H1 (cell line): ENCODE results near the gene SCAPER. TPM values are rescaled to one million over a fixed set of nuclear protein-coding genes. Genes with fewer than 3 reads are reported as not detected.

Experiments used
- CTCF ChIA-PET: fragments of 300-600 bp; sonication (Branson Sonifier 250); formaldehyde crosslinking; loops from one replicate; lab custom pipeline; 2021; ENCODE audit not compliant: partially characterized antibody; lab: Charles Lee
- POLR2A ChIA-PET: fragments of 300-600 bp; sonication (Branson Sonifier 250); formaldehyde crosslinking; loops from one replicate; lab custom pipeline; 2021; ENCODE audit warnings: inconsistent platforms; ENCODE audit not compliant: partially characterized antibody; lab: Charles Lee
- DNase-seq, 2 experiments: peaks; one replicate each; pipeline versions ENCODE4 v3.0.0 to v3.0.0-alpha.2; 2010 to 2022; ENCODE audit warnings: low spot score in 2 of 2, low read depth in 1 of 2, mixed read lengths in 1 of 2
- FAIRE-seq: peaks from 2 replicates; lab custom pipeline; 2011; peaks lifted over from hg19 to GRCh38; lab: Jason Lieb, UNC
- H2AFZ ChIP-seq: 2 replicates; pipeline ENCODE4 v1.8.1; 2012; ENCODE audit warnings: low read length, inconsistent platforms
- H2AK5ac ChIP-seq: 2 replicates; pipeline ENCODE4 v1.6.1; 2013; ENCODE audit warnings: low read depth, low read length
- H2BK120ac ChIP-seq: replicated peaks from 2 replicates; pipeline ENCODE3; 2013; ENCODE audit warnings: low read depth, low read length, inconsistent platforms
- H2BK12ac ChIP-seq: 2 replicates; pipeline ENCODE4 v1.6.1; 2013; ENCODE audit warnings: low read depth, low read length
- H2BK15ac ChIP-seq: 2 replicates; pipeline ENCODE4 v1.6.1; 2013; ENCODE audit warnings: low read length
- H2BK20ac ChIP-seq: 2 replicates; pipeline ENCODE4 v1.6.1; 2013; ENCODE audit warnings: low read length
- H2BK5ac ChIP-seq: 2 replicates; pipeline ENCODE4 v1.6.1; 2013; ENCODE audit warnings: low read depth, low read length
- H3K14ac ChIP-seq: 2 replicates; pipeline ENCODE4 v1.6.1; 2013; ENCODE audit warnings: inconsistent platforms; ENCODE audit not compliant: insufficient read length
- H3K18ac ChIP-seq: 2 replicates; pipeline ENCODE4 v1.6.1; 2013; ENCODE audit warnings: low read length; ENCODE audit errors: extremely low read depth
- H3K23ac ChIP-seq: 2 replicates; pipeline ENCODE4 v1.6.1; 2013; ENCODE audit warnings: inconsistent platforms; ENCODE audit not compliant: insufficient read length
- H3K23me2 ChIP-seq: 2 replicates; pipeline ENCODE4 v1.6.1; 2013; ENCODE audit warnings: low read depth, low read length
- H3K27ac ChIP-seq: 2 replicates; pipeline ENCODE4 v1.6.1; 2011; ENCODE audit warnings: low read depth, low read length, inconsistent platforms
- H3K27me3 ChIP-seq, 4 experiments: replicated peaks in 1 of 4; 1 replicate in 1 of 4; 2 replicates in 3 of 4; pipeline versions ENCODE4 v1.6.1 to v1.8.1; 2011 to 2013; ENCODE audit warnings: low read length in 3 of 4, mild to moderate bottlenecking in 3 of 4, inconsistent platforms in 2 of 4, mixed read lengths in 2 of 4, moderate library complexity in 1 of 4; ENCODE audit not compliant: control insufficient read depth in 3 of 4, insufficient read depth in 3 of 4; ENCODE audit errors: extremely low read depth in 1 of 4
- H3K36me3 ChIP-seq, 4 experiments: 2 replicates each; pipeline versions ENCODE4 v1.6.1 to v1.8.1; 2011 to 2013; ENCODE audit warnings: mild to moderate bottlenecking in 4 of 4, low read length in 3 of 4, moderate library complexity in 2 of 4, control low read depth in 1 of 4, inconsistent platforms in 1 of 4; ENCODE audit not compliant: insufficient read depth in 4 of 4, control insufficient read depth in 2 of 4
- H3K4ac ChIP-seq: replicated peaks from 2 replicates; pipeline ENCODE3; 2013; ENCODE audit warnings: low read length, low read depth, mixed read lengths, inconsistent platforms; ENCODE audit not compliant: insufficient read length
- H3K4me1 ChIP-seq, 4 experiments: replicated peaks in 1 of 4; 1 replicate in 1 of 4; 2 replicates in 3 of 4; pipeline versions ENCODE4 v1.6.1 to v1.8.1; 2011 to 2013; ENCODE audit warnings: low read length in 3 of 4, inconsistent platforms in 2 of 4, mixed read lengths in 1 of 4; ENCODE audit not compliant: insufficient read depth in 4 of 4, control insufficient read depth in 3 of 4
- H3K4me2 ChIP-seq, 2 experiments: 2 replicates each; pipeline versions ENCODE4 v1.6.1 to v1.8.1; 2011 to 2013; ENCODE audit warnings: low read depth in 2 of 2, low read length in 2 of 2, control low read depth in 1 of 2, inconsistent platforms in 1 of 2, mild to moderate bottlenecking in 1 of 2; ENCODE audit not compliant: insufficient read depth in 1 of 2
- H3K4me3 ChIP-seq, 4 experiments: fragments of 200-600, 300-600 bp in 1 of 4; sonication (generic), shearing (Covaris generic), sonication (Bioruptor Twin) in 1 of 4; 2 replicates each; pipeline versions ENCODE4 v1.5.1 to v1.8.1; 2011 to 2016; ENCODE audit warnings: low read length in 4 of 4, low read depth in 3 of 4, control low read depth in 2 of 4, inconsistent platforms in 2 of 4, mild to moderate bottlenecking in 2 of 4, mixed read lengths in 1 of 4, moderate library complexity in 1 of 4; ENCODE audit not compliant: insufficient read depth in 2 of 4; ENCODE audit errors: extremely low read depth in 1 of 4
- H3K56ac ChIP-seq: replicated peaks from 2 replicates; pipeline ENCODE3; 2013; ENCODE audit warnings: low read depth, mild to moderate bottlenecking, mixed read lengths, low read length, inconsistent platforms; ENCODE audit not compliant: insufficient read length
- H3K79me1 ChIP-seq: 2 replicates; pipeline ENCODE4 v1.6.1; 2013; ENCODE audit warnings: low read depth, low read length, control low read depth
- H3K79me2 ChIP-seq, 2 experiments: 2 replicates each; pipeline versions ENCODE4 v1.6.1 to v1.8.1; 2012 to 2013; ENCODE audit warnings: low read length in 2 of 2, mild to moderate bottlenecking in 2 of 2, inconsistent platforms in 1 of 2; ENCODE audit not compliant: insufficient read depth in 2 of 2, control insufficient read depth in 1 of 2
- H3K9ac ChIP-seq, 4 experiments: replicated peaks in 1 of 4; 1 replicate in 1 of 4; 2 replicates in 3 of 4; pipeline versions ENCODE4 v1.6.1 to v1.8.1; 2011 to 2013; ENCODE audit warnings: low read depth in 3 of 4, low read length in 3 of 4, control low read depth in 2 of 4, mild to moderate bottlenecking in 2 of 4, moderate library complexity in 2 of 4, inconsistent platforms in 1 of 4; ENCODE audit errors: extremely low read depth in 1 of 4
- H3K9me3 ChIP-seq, 2 experiments: 2 replicates each; pipeline versions ENCODE4 v1.6.1 to v1.8.1; 2012 to 2013; ENCODE audit warnings: mild to moderate bottlenecking in 2 of 2, moderate library complexity in 2 of 2, control low read depth in 1 of 2, inconsistent platforms in 1 of 2, low read depth in 1 of 2, low read length in 1 of 2, mixed read lengths in 1 of 2; ENCODE audit not compliant: insufficient read depth in 2 of 2
- H4K20me1 ChIP-seq, 2 experiments: replicated peaks in 1 of 2; 2 replicates each; pipeline versions ENCODE3 to v1.8.1; 2011 to 2013; ENCODE audit warnings: inconsistent platforms in 2 of 2, low read length in 2 of 2, mild to moderate bottlenecking in 1 of 2; ENCODE audit not compliant: insufficient read depth in 2 of 2, control insufficient read depth in 1 of 2
- H4K5ac ChIP-seq: 2 replicates; pipeline ENCODE4 v1.6.1; 2013; ENCODE audit warnings: low read length, low read depth, mixed read lengths, inconsistent platforms; ENCODE audit not compliant: insufficient read length
- H4K8ac ChIP-seq: 2 replicates; pipeline ENCODE4 v1.8.0; 2013; ENCODE audit warnings: mild to moderate bottlenecking, moderate library complexity, low read length, inconsistent platforms; ENCODE audit not compliant: insufficient read depth; ENCODE audit errors: extremely low read depth
- H4K91ac ChIP-seq: replicated peaks from 2 replicates; pipeline ENCODE3; 2013; ENCODE audit warnings: low read length, mixed read lengths, inconsistent platforms; ENCODE audit not compliant: insufficient read length
- EGR1 ChIP-seq: IDR thresholded peaks from 2 replicates; pipeline ENCODE4 v1.6.1; 2011; ENCODE audit warnings: low read depth, low read length, borderline replicate concordance
- EZH2 ChIP-seq: fragments of 200-600 bp; sonication (generic); IDR thresholded peaks from 2 replicates; pipeline ENCODE4 v1.7.1; 2012; ENCODE audit warnings: low read depth, mild to moderate bottlenecking, moderate library complexity, low read length, inconsistent platforms; ENCODE audit not compliant: severe bottlenecking
- FOSL1 ChIP-seq: IDR thresholded peaks from 2 replicates; pipeline ENCODE4 v1.6.1; 2011; ENCODE audit warnings: mild to moderate bottlenecking, low read depth, low read length, moderate library complexity; ENCODE audit not compliant: insufficient read depth
- RAD21 ChIP-seq, 2 experiments: IDR thresholded peaks in 1 of 2; conservative IDR thresholded peaks in 1 of 2; 2 replicates each; pipeline ENCODE4 v1.6.1; 2011; ENCODE audit warnings: low read depth in 2 of 2, low read length in 2 of 2, improper control_type of control experiment in 1 of 2, inconsistent platforms in 1 of 2, mild to moderate bottlenecking in 1 of 2, moderate library complexity in 1 of 2
- TCF12 ChIP-seq: IDR thresholded peaks from 2 replicates; pipeline ENCODE4 v1.6.1; 2011; ENCODE audit warnings: low read depth, mild to moderate bottlenecking, low read length
- whole genome bisulfite sequencing, 2 experiments: shearing (Covaris generic) in 1 of 2; methylation state at CpG; one replicate each; pipeline versions ENCODE4 v1.1.6 to v1.1.7; 2013 to 2015; ENCODE audit warnings: low lambda C conversion rate in 2 of 2, mixed read lengths in 2 of 2, inconsistent platforms in 1 of 2, low coverage in 1 of 2, missing lambda C conversion rate in 1 of 2; ENCODE audit not compliant: insufficient replicate concordance in 2 of 2, insufficient coverage in 1 of 2, insufficient read length in 1 of 2; ENCODE audit errors: extremely low coverage in 1 of 2, missing lambda C conversion rate in 1 of 2; 5-methylcytosine and 5-hydroxymethylcytosine counted together
- polyA plus RNA-seq, 7 experiments: library from polyadenylated mRNA; depleted of rRNA in 3 of 7; stranded (reverse) in 5 of 7; unstranded in 2 of 7; fragments of >200 nt in 5 of 7; fragments of 200-250 nt in 2 of 7; gene quantifications; 1 replicate in 5 of 7; 2 replicates in 1 of 7; 4 replicates in 1 of 7; pipeline versions ENCODE4 v1.2.1 to v1.2.3, GENCODE V29; 2011 to 2013; ENCODE audit warnings: missing spikeins in 2 of 7, mixed read lengths in 2 of 7
- total RNA-seq: library from RNA; stranded (reverse); fragmentation: NEBNext Ultra II Directional; extraction: Animal tissue kit (Norgen Biotek cat#: 25700); gene quantifications from 2 replicates; pipeline ENCODE4 v1.2.1, GENCODE V29; 2021
- TF ChIP-seq, protein P1 (sequence below), 3 experiments: IDR thresholded peaks; 1 replicate in 2 of 3; 2 replicates in 1 of 3; pipeline versions ENCODE4 v1.5.1 to v1.6.1; 2011; ENCODE audit warnings: low read length in 3 of 3, mild to moderate bottlenecking in 3 of 3, inconsistent platforms in 2 of 3, low read depth in 1 of 3, moderate library complexity in 1 of 3; ENCODE audit not compliant: insufficient read depth in 1 of 3; ENCODE audit errors: control extremely low read depth in 1 of 3

The SCAPER gene
- total and polyA plus RNA-seq, 2 of the 8 experiments (the other 6 are each of a cell fraction or from before 2014, with no cell fraction given): 1.6 to 6.8 TPM

DNA sequence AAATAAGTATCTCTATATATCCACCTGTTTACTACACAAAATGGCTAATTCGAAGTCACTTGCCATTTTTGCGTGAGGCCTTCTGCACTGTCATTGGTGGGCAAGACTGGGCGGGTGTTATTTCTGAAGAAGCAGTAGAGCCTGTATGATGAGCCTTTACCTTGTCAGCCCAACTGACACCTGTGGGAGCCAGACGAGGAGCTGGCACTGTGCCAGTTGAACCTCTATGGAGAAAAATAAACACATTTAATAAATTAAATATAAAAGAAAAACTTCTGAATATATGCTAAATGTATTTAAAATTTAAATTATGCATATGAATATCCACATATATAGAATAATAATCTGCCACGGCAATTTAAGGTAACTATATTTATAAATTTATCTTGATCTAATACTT lies 109.9 kb downstream of the SCAPER start:
- H3K27ac ChIP-seq: no peak overlapping the region
- H3K23ac ChIP-seq: no peak overlapping the region
- no peak overlapping the region for H2BK20ac ChIP-seq
- H3K9me3 ChIP-seq: no peaks in the 10 kb centered on the region
- H2AK5ac ChIP-seq: no peak overlapping the region
- H3K56ac ChIP-seq: no peak overlapping the region
- no peak overlapping the region for H3K18ac ChIP-seq
- no peaks in the 10 kb centered on the region for H4K20me1 ChIP-seq
- no peak overlapping the region for H2BK5ac ChIP-seq
- peak overlapping the region; percentile 20; the same call in 1 of the 2 replicates for H2BK12ac ChIP-seq
- H4K91ac ChIP-seq: no peak overlapping the region
- H3K4me3 ChIP-seq: no peak overlapping the region
- no peak overlapping the region for H4K8ac ChIP-seq
- H3K79me2 ChIP-seq: no peaks in the 10 kb centered on the region
- no peaks in the 10 kb centered on the region for H3K23me2 ChIP-seq
- CTCF ChIA-PET: no interaction called here
- DNase-seq: no peak
- no peak for FAIRE-seq
- 86% methylated on average over 5 of the region's 5 CpGs; no CpG with 5 or more reads in 1 of the 2 experiments for WGBS, 2 experiments
- no peak overlapping the region for H2BK15ac ChIP-seq
- H3K27me3 ChIP-seq: no peaks in the 10 kb centered on the region
- H2AFZ ChIP-seq: no peak overlapping the region
- H3K4ac ChIP-seq: no peak overlapping the region
- H3K79me1 ChIP-seq: no peaks in the 10 kb centered on the region
- no peaks in the 10 kb centered on the region for H3K36me3 ChIP-seq
- no peak overlapping the region for H2BK120ac ChIP-seq
- no peak overlapping the region for H3K9ac ChIP-seq
- H4K5ac ChIP-seq: no peak overlapping the region
- no peak for TF ChIP-seq EZH2
- no peak for TF ChIP-seq RAD21 (IDR thresholded peaks at IDR 0.05 in 1 of 2, conservative IDR thresholded peaks at IDR 0.05 in 1 of 2; ENCODE audit: low read depth in 2 of 2, low read length in 2 of 2)
- TF ChIP-seq EGR1: no peak
- TF ChIP-seq, protein P1, sequence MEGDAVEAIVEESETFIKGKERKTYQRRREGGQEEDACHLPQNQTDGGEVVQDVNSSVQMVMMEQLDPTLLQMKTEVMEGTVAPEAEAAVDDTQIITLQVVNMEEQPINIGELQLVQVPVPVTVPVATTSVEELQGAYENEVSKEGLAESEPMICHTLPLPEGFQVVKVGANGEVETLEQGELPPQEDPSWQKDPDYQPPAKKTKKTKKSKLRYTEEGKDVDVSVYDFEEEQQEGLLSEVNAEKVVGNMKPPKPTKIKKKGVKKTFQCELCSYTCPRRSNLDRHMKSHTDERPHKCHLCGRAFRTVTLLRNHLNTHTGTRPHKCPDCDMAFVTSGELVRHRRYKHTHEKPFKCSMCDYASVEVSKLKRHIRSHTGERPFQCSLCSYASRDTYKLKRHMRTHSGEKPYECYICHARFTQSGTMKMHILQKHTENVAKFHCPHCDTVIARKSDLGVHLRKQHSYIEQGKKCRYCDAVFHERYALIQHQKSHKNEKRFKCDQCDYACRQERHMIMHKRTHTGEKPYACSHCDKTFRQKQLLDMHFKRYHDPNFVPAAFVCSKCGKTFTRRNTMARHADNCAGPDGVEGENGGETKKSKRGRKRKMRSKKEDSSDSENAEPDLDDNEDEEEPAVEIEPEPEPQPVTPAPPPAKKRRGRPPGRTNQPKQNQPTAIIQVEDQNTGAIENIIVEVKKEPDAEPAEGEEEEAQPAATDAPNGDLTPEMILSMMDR (IDR thresholded peaks at IDR 0.05; ENCODE audit: control extremely low read depth in 1 of 3, insufficient read depth in 1 of 3, low read depth in 1 of 3, low read length in 3 of 3): no peak
- no peak for TF ChIP-seq TCF12
- no peak for TF ChIP-seq FOSL1
- H3K4me1 ChIP-seq: peaks cover 0 to 6% (median 2%) of the 10 kb centered on the region in 4 experiments; a peak in 3 of 7 replicates
- H3K14ac ChIP-seq: no peak overlapping the region
- H3K4me2 ChIP-seq: no peak overlapping the region
- POLR2A ChIA-PET: interaction anchor here (0.8 kb wide), 1 partner anchor 9 kb away, joined by 3 read pairs; no protein-coding TSS in a partner anchor
